ENCODE data around the gene MCM3.

Gene MCM3

GRCh38 chr6:52284460-52285176 is at the start of gene MCM3:
Gene MCM3 (minus strand): TSS chr6:52284742. CDS start chr6:52284674, 68 bp downstream.
- DNase-seq (ENCODE audit: low read depth in 2 of 2): peak; percentile 98

GRCh38 chr6:52333840-52334200 is 49.3 kb upstream of the MCM3 start:
- no peak for DNase-seq (ENCODE audit: low read depth in 2 of 2)

- DNase-seq (ENCODE audit: low read depth in 2 of 2): no peak
Observed at GRCh38 chr6:52331793-52332457, 47.4 kb upstream of the MCM3 start.

GRCh38 chr6:52330470-52330869 is 45.9 kb upstream of the MCM3 start:
- DNase-seq (ENCODE audit: low read depth in 2 of 2): no peak

GRCh38 chr6:52328729-52329128 is 44.2 kb upstream of the MCM3 start:
- no peak for DNase-seq (ENCODE audit: low read depth in 2 of 2)

- no peak for DNase-seq (ENCODE audit: low read depth in 2 of 2)
Observed at GRCh38 chr6:52328303-52328662, 43.7 kb upstream of the MCM3 start.

- no peak for DNase-seq (ENCODE audit: low read depth in 2 of 2)
Observed at GRCh38 chr6:52326540-52327364, 42.2 kb upstream of the MCM3 start.

GRCh38 chr6:52325695-52326471 is 41.3 kb upstream of the MCM3 start:
- DNase-seq (ENCODE audit: low read depth in 2 of 2): no peak

- DNase-seq (ENCODE audit: low read depth in 2 of 2): no peak
Observed at GRCh38 chr6:52324189-52324588, 39.6 kb upstream of the MCM3 start.

- DNase-seq (ENCODE audit: low read depth in 2 of 2): peak in 1 of 2 experiments; percentile 6
Observed at GRCh38 chr6:52317841-52318581, 33.5 kb upstream of the MCM3 start.

GRCh38 chr6:52317211-52317610 is 32.7 kb upstream of the MCM3 start:
- DNase-seq (ENCODE audit: low read depth in 2 of 2): no peak

GRCh38 chr6:52314752-52315151 is 30.2 kb upstream of the MCM3 start:
- DNase-seq (ENCODE audit: low read depth in 2 of 2): no peak

- DNase-seq (ENCODE audit: low read depth in 2 of 2): no peak
Observed at GRCh38 chr6:52312461-52312860, 27.9 kb upstream of the MCM3 start.

- DNase-seq (ENCODE audit: low read depth in 2 of 2): no peak
Observed at GRCh38 chr6:52310932-52311331, 26.4 kb upstream of the MCM3 start.

GRCh38 chr6:52307900-52308372 is 23.4 kb upstream of the MCM3 start:
- no peak for DNase-seq (ENCODE audit: low read depth in 2 of 2)

- no peak for DNase-seq (ENCODE audit: low read depth in 2 of 2)
Observed at GRCh38 chr6:52306972-52307870, 22.7 kb upstream of the MCM3 start.

GRCh38 chr6:52305948-52306767 is 21.6 kb upstream of the MCM3 start:
- DNase-seq (ENCODE audit: low read depth in 2 of 2): no peak

GRCh38 chr6:52305411-52305810 is 20.9 kb upstream of the MCM3 start:
- no peak for DNase-seq (ENCODE audit: low read depth in 2 of 2)

GRCh38 chr6:52304983-52305390 is 20.4 kb upstream of the MCM3 start:
- DNase-seq (ENCODE audit: low read depth in 2 of 2): no peak

Measured in fibroblast of skin of left biceps (primary cell).